Caco-2 (cell line): ENCODE data around the gene PKIB. TPM values are rescaled to one million over a fixed set of nuclear protein-coding genes. Genes with fewer than 3 reads are reported as not detected.
"Not testable (repeated sequence)": the region's sequence is repeated elsewhere in the genome, so short reads cannot be mapped to it uniquely, and the experiment has no call there.

Experiments
- BruUV-seq: library from RNA; stranded (reverse); fragments of 400-500 nt; replicated peaks from 2 replicates; lab custom pipeline; 2021; lab: Mats Ljungman, UMichigan
- CTCF ChIA-PET: fragments of 300-600 bp; sonication (Branson Sonifier 250); formaldehyde crosslinking; loops from one replicate; lab custom pipeline; 2022; ENCODE audit warnings: antibody characterized with exemption; lab: Charles Lee
- POLR2A ChIA-PET: fragments of 300-600 bp; sonication (Branson Sonifier 250); formaldehyde crosslinking; loops from one replicate; lab custom pipeline; 2022; ENCODE audit warnings: antibody characterized with exemption; lab: Charles Lee
- DNase-seq, 2 experiments: peaks; one replicate each; pipeline versions ENCODE4 v3.0.0 to v3.0.0-alpha.2; 2020 to 2022
- H3K27me3 ChIP-seq: replicated peaks from 2 replicates; pipeline ENCODE4 v1.6.0; 2011; ENCODE audit warnings: low read length; ENCODE audit not compliant: control insufficient read depth, insufficient read depth
- H3K36me3 ChIP-seq: 2 replicates; pipeline ENCODE4 v1.5.1; 2011; ENCODE audit warnings: low read length; ENCODE audit not compliant: control insufficient read depth, insufficient read depth
- H3K4me1 ChIP-seq: fragments of 250-450 bp; sonication (Bioruptor Pico); 2 replicates; pipeline ENCODE4 v1.5.1; 2020; ENCODE audit warnings: mild to moderate bottlenecking
- H3K4me3 ChIP-seq: 2 replicates; pipeline ENCODE4 v1.5.1; 2011; ENCODE audit warnings: low read depth, mild to moderate bottlenecking, control low read depth, low read length
- H3K9me3 ChIP-seq: fragments of 250-450 bp; sonication (Bioruptor Pico); 2 replicates; pipeline ENCODE4 v1.5.1; 2020; ENCODE audit warnings: mild to moderate bottlenecking, moderate library complexity
- H3K27ac Mint-ChIP-seq: one replicate; pipeline ENCODE4 v1.8.0; 2022; ENCODE audit warnings: mixed read lengths; ENCODE audit not compliant: unreplicated experiment
- H3K27me3 Mint-ChIP-seq: one replicate; pipeline ENCODE4 v1.8.0; 2022; ENCODE audit warnings: mixed read lengths; ENCODE audit not compliant: insufficient read depth, unreplicated experiment
- H3K36me3 Mint-ChIP-seq: one replicate; pipeline ENCODE4 v1.8.0; 2022; ENCODE audit warnings: mild to moderate bottlenecking, mixed read lengths; ENCODE audit not compliant: insufficient read depth, unreplicated experiment
- H3K4me1 Mint-ChIP-seq: one replicate; pipeline ENCODE4 v1.8.0; 2022; ENCODE audit warnings: low read depth, mixed read lengths; ENCODE audit not compliant: unreplicated experiment
- H3K4me3 Mint-ChIP-seq: one replicate; pipeline ENCODE4 v1.8.0; 2022; ENCODE audit warnings: mild to moderate bottlenecking, moderate library complexity, mixed read lengths; ENCODE audit not compliant: unreplicated experiment
- H3K9me3 Mint-ChIP-seq: one replicate; pipeline ENCODE4 v1.8.0; 2022; ENCODE audit warnings: mixed read lengths; ENCODE audit not compliant: unreplicated experiment
- intact Hi-C: fragments of 100-400 bp; cut with micrococcal nuclease; formaldehyde crosslinking; loops from one replicate; pipeline ENCODE4 v1.10.0; 2022; ENCODE audit not compliant: unreplicated experiment
- total RNA-seq: library from RNA; stranded (reverse); gene quantifications from 2 replicates; pipeline ENCODE4 v1.2.3, GENCODE V29; 2022
- TF ChIP-seq, protein P1 (sequence below), 2 experiments: fragments of 200-600 bp in 1 of 2; IDR thresholded peaks; 1 replicate in 1 of 2; 2 replicates in 1 of 2; pipeline versions ENCODE4 v1.5.1 to v1.8.0; 2011 to 2022; ENCODE audit warnings: antibody characterized with exemption in 1 of 2, control low read depth in 1 of 2, inconsistent platforms in 1 of 2, low read depth in 1 of 2, low read length in 1 of 2, mild to moderate bottlenecking in 1 of 2, moderate library complexity in 1 of 2; ENCODE audit not compliant: insufficient read depth in 1 of 2, severe bottlenecking in 1 of 2, unreplicated experiment in 1 of 2

PKIB gene
- total RNA-seq, 1 experiment from 2014 or later = 18.6 TPM

DNA sequence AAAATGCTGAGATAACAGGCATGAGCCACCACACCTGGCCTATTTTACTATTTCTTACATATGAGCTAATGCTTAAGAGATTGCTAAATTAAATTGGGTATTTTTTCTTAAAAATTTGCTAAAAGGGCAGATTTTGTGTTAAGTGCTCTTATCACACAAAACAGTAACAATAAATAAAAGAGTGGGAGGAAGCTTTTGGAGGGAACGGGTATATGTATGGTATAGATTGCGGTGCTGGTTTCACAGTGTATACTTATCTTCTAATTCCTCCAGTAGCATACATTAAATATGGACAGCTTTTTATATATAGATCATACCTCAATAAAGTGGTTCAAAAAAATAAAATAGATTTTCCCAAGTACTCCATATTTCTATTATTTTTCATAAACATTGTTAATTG lies 129.9 kb downstream of the PKIB start:
- no peak overlapping the region for H3K27ac Mint-ChIP-seq
- CTCF ChIA-PET = interaction anchor here (1.8 kb wide), 1 partner anchor 99 kb away, joined by 4 read pairs; no protein-coding TSS in a partner anchor
- POLR2A ChIA-PET = no interaction called here

GRCh38 chr6:122740936-122741335 lies 130.7 kb downstream of the PKIB start:
- no peak overlapping the region for H3K4me3 Mint-ChIP-seq
- no peaks in the 10 kb centered on the region for H3K9me3 ChIP-seq
- H3K27me3 Mint-ChIP-seq = no peaks in the 10 kb centered on the region
- CTCF ChIA-PET = interaction anchor here (1.8 kb wide), 1 partner anchor 98 kb away, joined by 4 read pairs; no protein-coding TSS in a partner anchor
- H3K4me3 ChIP-seq = no peak overlapping the region
- no peaks in the 10 kb centered on the region for H3K9me3 Mint-ChIP-seq
- no TSS peak for BruUV-seq
- H3K36me3 Mint-ChIP-seq = no peaks in the 10 kb centered on the region
- no peaks in the 10 kb centered on the region for H3K36me3 ChIP-seq
- H3K4me1 Mint-ChIP-seq = no peaks in the 10 kb centered on the region
- intact Hi-C loops = no loop called here
- H3K27ac Mint-ChIP-seq = no peak overlapping the region
- H3K4me1 ChIP-seq = no peaks in the 10 kb centered on the region
- no peak for DNase-seq
- TF ChIP-seq, protein P1, sequence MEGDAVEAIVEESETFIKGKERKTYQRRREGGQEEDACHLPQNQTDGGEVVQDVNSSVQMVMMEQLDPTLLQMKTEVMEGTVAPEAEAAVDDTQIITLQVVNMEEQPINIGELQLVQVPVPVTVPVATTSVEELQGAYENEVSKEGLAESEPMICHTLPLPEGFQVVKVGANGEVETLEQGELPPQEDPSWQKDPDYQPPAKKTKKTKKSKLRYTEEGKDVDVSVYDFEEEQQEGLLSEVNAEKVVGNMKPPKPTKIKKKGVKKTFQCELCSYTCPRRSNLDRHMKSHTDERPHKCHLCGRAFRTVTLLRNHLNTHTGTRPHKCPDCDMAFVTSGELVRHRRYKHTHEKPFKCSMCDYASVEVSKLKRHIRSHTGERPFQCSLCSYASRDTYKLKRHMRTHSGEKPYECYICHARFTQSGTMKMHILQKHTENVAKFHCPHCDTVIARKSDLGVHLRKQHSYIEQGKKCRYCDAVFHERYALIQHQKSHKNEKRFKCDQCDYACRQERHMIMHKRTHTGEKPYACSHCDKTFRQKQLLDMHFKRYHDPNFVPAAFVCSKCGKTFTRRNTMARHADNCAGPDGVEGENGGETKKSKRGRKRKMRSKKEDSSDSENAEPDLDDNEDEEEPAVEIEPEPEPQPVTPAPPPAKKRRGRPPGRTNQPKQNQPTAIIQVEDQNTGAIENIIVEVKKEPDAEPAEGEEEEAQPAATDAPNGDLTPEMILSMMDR (IDR thresholded peaks at IDR 0.05; ENCODE audit: insufficient read depth in 1 of 2, low read depth in 1 of 2, low read length in 1 of 2, severe bottlenecking in 1 of 2, unreplicated experiment in 1 of 2) = no peak
- POLR2A ChIA-PET = no interaction called here
- no peaks in the 10 kb centered on the region for H3K27me3 ChIP-seq

More for the DNA sequence above, 129.9 kb downstream of the PKIB start:
- Histone ChIP-seq H3K4me1 (peaks cover 6% of the 10 kb centered on the region; the same call in 1 of the 2 replicates), H3K27me3 (no peaks in the 10 kb centered on the region), H3K4me3 (no peak overlapping the region), H3K36me3 (no peaks in the 10 kb centered on the region), H3K9me3 (no peaks in the 10 kb centered on the region)
- no TSS peak for BruUV-seq
- H3K36me3 Mint-ChIP-seq = no peaks in the 10 kb centered on the region
- intact Hi-C loops = no loop called here
- no peak for DNase-seq
- peaks cover 5% of the 10 kb centered on the region for H3K4me1 Mint-ChIP-seq
- TF ChIP-seq, protein P1 (IDR thresholded peaks at IDR 0.05; ENCODE audit: insufficient read depth in 1 of 2, low read depth in 1 of 2, low read length in 1 of 2, severe bottlenecking in 1 of 2, unreplicated experiment in 1 of 2) = no peak
- H3K27me3 Mint-ChIP-seq = no peaks in the 10 kb centered on the region
- no peaks in the 10 kb centered on the region for H3K9me3 Mint-ChIP-seq
- no peak overlapping the region for H3K4me3 Mint-ChIP-seq

- H3K36me3 ChIP-seq, H3K27me3 Mint-ChIP-seq, POLR2A ChIA-PET, BruUV-seq, H3K27me3 ChIP-seq, DNase-seq, H3K9me3 ChIP-seq, H3K4me1 Mint-ChIP-seq, H3K36me3 Mint-ChIP-seq, H3K4me3 ChIP-seq, H3K27ac Mint-ChIP-seq, H3K4me1 ChIP-seq, H3K9me3 Mint-ChIP-seq, H3K4me3 Mint-ChIP-seq: not testable (repeated sequence)
- intact Hi-C loops = loop anchor here (1.0 to 2.0 kb wide), 2 partner anchors 45 to 94 kb away; partner anchors contain the start of gene SMPDL3A
- TF ChIP-seq, protein P1 (IDR thresholded peaks at IDR 0.05; ENCODE audit: insufficient read depth in 1 of 2, low read depth in 1 of 2, low read length in 1 of 2, severe bottlenecking in 1 of 2, unreplicated experiment in 1 of 2) = peak; percentile 15 to 33
- CTCF ChIA-PET = interaction anchor here (0.6 to 1.3 kb wide), 5 partner anchors 8 to 265 kb away, joined by 3 to 47 read pairs (median 5); no protein-coding TSS in a partner anchor
Observed at GRCh38 chr6:122744247-122744646, 134.0 kb downstream of the PKIB start.

DNA sequence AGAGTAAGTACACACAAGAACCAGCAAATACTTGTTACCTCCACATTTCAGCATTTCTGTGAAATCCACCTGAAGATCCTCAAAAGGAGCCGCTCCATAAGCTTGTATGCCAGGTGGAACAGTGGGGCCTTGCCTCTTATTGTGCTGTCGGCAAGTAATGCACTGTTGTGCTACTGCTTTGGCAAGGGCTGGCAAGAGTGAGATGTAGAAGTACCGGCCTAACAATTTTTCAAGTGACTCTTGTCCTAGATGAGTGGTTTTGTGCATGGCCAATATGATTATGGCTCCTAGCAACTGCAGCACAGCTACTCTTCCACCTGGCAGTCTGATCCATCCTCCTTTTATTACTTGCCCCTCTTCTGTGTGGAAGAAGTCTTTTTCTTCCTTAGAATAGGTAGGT lies 134.7 kb downstream of the PKIB start:
- H3K9me3 Mint-ChIP-seq, H3K9me3 ChIP-seq, H3K4me3 ChIP-seq, H3K4me1 Mint-ChIP-seq, BruUV-seq, H3K27ac Mint-ChIP-seq, H3K4me1 ChIP-seq, H3K36me3 ChIP-seq, H3K27me3 ChIP-seq, H3K27me3 Mint-ChIP-seq, POLR2A ChIA-PET, DNase-seq, H3K4me3 Mint-ChIP-seq, H3K36me3 Mint-ChIP-seq: not testable (repeated sequence)
- CTCF ChIA-PET = interaction anchor here (1.2 to 1.3 kb wide), 4 partner anchors 8 to 94 kb away, joined by 3 to 47 read pairs (median 6); no protein-coding TSS in a partner anchor
- intact Hi-C loops = loop anchor here (1.0 to 2.0 kb wide), 2 partner anchors 44 to 93 kb away; partner anchors contain the start of gene SMPDL3A
